Activated CD8-positive, alpha-beta memory T cell treated with anti-CD3 and anti-CD28 coated beads, Interleukin-2, amount 50 U/mL, for 1 hour (primary cell): ENCODE measurements around the gene TIGAR.

Experiments used
- DNase-seq: peaks from one replicate; pipeline ENCODE4 v3.0.0-alpha.2; 2020; ENCODE audit errors: extremely low read depth

TIGAR gene

DNA sequence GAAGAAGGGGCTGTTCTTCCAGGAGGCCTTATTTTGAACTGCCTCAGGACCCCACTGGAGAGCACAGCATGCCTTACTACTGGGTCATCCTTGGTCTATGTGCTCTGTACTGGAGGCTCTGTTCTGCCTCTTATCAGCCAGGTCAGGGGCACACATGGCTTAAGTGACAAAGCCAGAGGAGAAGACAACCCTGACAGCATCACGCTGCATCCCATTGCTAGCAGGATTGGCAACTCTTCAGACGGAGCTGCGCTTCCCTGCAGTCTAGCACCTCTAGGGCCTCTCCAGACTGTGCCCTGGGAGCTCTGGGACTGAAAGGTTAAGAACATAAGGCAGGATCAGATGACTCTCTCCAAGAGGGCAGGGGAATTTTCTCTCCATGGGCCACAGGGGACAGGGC lies 17.3 kb upstream of the TIGAR start:
- no peak for DNase-seq

DNA sequence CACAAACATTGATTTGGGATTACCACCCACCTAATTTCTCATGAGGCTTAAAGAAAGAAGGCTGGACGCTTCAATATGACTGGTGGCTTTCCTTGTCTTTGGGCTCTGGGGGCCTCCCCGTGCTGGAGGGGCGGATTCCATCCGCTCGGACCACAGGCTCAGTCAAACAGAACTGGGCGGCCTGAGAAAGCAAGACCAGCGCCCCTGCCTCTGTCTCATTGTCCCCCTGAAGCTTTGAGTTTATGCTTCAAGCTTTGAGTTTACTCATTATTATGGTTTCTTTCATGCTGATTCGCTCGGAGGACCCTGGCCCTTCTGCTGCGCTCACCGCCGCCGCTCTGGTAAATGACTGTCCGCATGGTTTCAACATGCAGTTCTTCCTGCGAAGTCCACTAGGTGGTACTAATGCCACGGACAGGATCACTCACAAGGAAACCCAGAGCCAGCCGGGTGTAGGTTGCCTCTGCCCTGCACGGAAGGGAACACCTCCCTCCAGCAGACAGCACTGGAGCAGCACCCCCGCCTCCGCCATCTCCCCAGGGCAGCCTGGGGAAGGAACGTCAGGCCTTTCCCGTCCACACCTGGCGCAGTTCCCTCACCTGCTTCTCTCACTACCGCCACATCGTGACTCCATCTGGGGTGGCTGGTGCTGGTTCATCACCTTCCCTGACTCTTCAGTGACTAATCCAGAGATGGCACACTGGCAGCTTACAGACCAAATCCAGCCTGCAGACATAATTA lies 13.2 kb upstream of the TIGAR start:
- DNase-seq: no peak

DNA sequence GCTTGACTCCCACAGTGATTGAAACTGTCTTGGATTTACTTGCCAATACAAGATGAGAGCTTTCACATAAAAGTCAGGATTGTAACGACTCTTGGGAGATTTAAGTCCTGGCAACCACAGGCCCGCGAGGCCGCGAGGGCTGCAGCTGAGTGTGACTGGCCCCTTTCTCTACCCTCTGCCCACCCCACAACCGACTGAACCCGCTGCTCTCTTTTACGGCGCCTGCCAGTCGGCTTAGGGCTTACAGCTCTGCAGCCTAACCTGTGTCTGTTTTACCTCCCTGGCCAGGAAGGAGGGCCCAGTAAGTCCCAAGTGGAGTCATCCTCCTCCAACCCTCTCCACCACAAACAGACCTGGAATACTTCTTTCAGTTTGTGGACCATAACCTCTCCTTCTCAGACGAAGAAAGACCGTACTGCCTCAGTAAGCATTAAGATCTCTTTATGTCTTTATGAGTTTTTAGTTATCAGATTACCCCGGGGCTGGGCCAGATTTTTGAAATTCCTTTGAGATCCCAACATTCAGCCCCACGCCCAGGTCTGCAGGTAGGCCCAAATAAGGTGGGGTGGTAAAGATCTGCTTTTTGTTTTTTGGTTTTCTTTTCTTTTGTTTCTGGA lies 12.6 kb upstream of the TIGAR start:
- no peak for DNase-seq

DNA sequence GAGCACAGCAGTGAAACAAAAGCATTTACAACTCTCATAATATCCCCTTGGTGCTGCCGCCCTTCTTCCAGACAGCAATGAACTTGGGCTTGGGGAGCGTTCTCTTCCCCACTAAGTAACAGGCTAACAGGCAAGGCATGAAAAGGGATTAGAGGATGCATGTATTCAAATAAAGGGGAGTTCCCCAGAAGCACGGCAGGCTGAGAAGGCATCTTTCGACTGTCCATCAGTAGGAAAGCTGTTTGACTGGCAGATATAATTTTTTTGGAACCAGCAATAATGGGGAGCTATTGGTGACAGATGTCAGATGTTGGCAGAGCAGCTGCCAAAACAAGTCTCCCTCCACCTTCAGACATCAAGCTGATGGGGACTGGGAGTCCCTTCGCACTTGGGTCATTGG lies 9.2 kb upstream of the TIGAR start:
- no peak for DNase-seq

- DNase-seq: no peak
Observed at GRCh38 chr12:4312251-4312650, 8.8 kb upstream of the TIGAR start.

DNA sequence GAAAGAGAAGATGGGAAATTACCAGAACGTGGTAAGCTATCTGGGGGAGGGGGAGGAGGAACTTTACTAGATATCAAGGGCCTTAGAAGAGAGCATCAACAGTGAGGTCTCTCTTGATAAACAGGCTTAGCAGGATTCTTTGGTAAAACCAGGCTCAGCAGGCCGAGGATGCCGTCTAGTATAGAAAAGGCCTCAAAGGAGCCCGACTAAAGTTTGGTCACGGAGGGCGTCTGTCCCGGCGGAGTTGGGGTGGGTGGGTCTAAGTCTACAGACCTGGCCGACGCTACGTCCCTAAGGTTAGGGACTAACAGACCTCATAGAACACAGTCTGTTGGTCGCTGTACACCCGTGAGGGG lies 538 bp upstream of the TIGAR start:
- no peak for DNase-seq

- no peak for DNase-seq
Observed at GRCh38 chr12:4322726-4323125, 1.7 kb downstream of the TIGAR start.

- no peak for DNase-seq
Observed at GRCh38 chr12:4323396-4323795, 2.4 kb downstream of the TIGAR start.

GRCh38 chr12:4324366-4324765 lies 3.4 kb downstream of the TIGAR start:
- no peak for DNase-seq

DNA sequence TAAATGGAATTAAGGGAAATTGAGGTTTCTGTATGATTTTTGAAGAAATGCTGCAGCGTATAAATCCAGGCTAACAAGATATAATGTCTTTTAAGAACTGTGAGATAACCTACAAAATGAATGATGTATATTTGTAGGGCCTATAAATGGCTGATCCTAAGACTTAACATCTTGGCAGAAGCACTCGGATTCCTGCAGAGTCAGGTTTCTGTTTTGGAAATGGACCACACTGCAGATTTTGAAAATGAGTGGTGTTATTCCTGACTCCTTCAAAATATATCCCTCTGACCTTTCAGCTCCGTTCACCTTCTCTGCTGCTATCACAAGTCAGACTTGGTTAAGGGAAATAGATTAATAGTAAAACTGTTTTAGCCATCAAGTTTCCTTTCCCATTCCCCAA lies 5.0 kb downstream of the TIGAR start:
- DNase-seq: no peak

GRCh38 chr12:4327293-4327692 lies 6.3 kb downstream of the TIGAR start:
- DNase-seq: no peak

DNA sequence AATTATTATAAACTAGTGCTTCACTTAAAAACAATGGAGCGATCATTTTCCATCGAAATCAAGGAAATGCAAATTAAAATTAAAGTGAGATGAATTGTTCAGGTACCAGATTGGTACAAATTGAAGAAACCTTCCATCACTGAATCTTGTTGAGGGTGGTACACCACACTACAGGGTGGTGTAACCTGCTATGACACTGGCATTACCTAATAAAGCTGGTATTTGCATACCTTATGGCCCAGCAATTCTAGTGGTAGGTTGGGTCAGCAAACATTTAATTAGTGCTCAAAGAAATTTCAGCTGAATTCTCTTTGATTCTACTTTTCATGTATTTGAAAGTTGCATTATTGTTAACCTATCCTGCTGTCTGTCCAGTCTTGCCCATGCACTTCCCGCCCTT lies 9.2 kb downstream of the TIGAR start:
- DNase-seq: no peak

- DNase-seq: no peak
Observed at GRCh38 chr12:4331221-4331620, 10.2 kb downstream of the TIGAR start.

DNA sequence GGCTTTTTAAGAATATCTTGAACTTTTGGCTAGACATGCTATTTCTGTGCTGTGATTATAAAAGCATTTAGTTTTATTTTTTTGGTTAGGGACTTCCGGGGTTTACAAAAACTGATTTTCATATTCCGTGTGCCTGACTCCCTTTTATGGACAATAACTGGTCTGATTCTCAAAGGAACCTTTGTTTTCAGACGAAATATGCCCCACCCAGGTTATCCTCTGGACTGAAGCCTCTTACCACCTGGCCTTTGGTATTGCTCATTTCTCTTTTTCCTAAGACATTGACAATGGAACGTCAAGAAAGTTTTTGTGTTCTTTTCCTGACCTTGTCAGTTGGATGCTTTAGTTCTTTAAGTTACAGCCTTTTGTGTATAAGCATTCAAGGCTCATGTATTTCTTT lies 10.8 kb downstream of the TIGAR start:
- DNase-seq: no peak

GRCh38 chr12:4346931-4347330 lies 25.9 kb downstream of the TIGAR start:
- no peak for DNase-seq

DNA sequence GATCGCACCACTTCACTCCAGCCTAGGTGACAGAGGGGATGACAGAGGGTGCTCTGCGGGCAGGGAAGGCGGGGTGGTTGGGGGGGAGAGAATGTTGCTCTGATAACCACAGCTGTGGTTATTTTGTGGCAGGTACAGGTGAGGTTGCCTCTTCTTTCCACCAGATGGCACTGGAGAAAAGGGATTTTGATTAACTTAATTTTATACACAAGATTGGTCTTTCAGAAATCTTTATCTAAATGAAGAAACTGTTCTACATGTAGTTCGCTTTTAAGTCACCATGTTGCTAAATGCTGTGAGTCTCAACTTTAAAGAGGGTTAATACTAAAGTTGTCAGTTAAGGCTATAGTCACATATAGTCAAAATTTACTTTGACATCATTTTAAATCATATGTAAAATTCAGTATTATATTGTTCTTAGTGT lies 32.8 kb downstream of the TIGAR start:
- no peak for DNase-seq

- no peak for DNase-seq
Observed at GRCh38 chr12:4355156-4356040, 34.4 kb downstream of the TIGAR start.

GRCh38 chr12:4356041-4356327 lies 35.0 kb downstream of the TIGAR start:
- DNase-seq: no peak

DNA sequence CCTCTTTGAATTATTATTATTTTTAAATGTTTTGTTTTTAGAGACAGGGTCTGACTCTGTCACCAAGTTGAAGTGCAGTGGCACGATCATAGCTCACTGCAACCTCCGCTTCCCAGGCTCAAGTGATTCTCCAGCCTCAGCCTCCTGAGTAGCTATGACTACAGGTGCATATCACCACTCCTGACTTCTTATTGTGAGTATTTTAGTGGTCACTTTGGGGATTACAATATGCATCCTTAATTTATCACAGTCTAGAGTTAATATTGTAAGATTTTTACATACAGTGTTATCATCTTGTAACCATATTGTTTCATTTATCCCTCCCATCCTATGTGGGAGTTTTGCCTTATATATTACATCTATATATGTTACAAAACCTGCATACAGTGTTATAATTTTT lies 45.1 kb downstream of the TIGAR start:
- no peak for DNase-seq

DNA sequence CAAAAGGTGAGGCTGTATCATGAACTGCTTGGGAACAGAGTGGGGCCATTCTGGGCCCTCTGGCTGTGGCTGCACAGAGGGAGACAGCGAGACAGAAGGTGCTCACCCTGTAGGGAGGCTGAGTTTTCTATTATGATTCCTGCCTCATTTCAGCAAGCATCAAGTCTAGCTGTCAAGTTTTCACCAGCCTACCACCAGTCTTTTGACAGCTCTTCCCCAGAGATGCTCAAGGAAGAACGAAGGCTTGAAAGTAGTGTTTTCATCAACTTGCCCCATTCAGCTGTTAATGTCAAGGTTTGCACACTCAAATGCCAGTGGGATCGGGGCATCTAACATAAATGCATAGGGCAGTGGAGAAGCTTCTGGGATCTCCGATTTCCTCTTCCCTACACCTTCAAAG lies 48.5 kb downstream of the TIGAR start:
- DNase-seq: no peak

DNA sequence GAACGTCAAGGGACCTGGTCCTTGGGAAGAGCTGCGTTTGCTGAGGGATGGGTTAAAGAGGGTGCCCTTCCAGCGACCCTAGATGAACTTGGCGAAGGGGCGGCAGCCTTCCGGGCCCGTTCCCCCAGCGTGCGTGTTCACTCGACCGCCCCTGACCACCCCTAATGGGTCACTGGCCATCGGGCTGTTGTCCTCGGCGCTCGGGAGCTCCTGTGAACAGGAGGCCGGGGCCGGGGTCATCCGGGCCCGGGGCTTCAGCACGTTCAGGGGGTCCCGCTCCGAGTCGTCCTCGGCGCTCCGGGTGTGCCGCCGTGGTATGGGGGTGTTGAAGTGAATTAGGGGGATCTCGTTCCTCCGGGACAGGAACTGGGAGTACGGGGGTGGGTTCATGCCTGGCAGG lies 49.3 kb downstream of the TIGAR start:
- no peak for DNase-seq

DNA sequence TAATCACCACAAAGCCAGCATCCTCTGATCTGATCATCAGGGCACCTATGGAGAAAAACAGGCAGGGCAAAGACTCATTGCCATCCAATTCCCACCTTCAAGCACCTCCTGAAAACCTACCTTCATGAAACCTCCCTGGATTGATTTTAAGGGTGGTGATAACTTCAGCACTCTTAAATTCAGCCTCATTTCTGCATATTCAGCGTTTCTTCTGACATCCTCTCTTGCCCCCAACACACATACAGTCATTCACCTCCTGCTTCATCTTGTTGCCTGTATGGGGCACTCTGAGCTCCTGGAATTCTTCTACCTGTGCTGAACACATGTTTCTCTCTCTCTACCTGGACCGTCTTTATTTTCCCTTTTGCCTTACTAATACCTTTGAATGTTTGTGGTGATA lies 51.6 kb downstream of the TIGAR start:
- no peak for DNase-seq

DNA sequence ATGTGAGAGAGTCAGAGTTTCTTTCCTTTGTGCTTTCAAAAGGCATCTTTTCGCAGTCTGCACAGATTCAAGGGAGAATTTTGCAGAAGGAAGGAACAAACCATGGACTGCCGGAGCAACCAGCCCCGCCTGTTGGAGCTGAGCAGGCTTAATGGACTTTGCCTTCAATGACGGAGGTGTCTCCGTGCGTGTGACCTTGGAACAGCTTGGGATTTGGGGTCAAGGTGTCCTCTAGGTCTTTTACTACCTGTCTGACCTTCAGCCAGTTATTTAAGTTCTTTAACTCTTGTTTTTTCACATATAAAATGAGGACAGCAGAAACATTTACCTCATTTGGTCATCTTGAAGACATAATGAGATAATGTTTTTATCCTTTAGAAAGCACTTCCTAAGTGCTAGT lies 54.4 kb downstream of the TIGAR start:
- DNase-seq: no peak
